H9 (cell line): Measurements from ENCODE around the gene CWC27. TPM values are rescaled to one million over a fixed set of nuclear protein-coding genes. Genes with fewer than 3 reads are reported as not detected.

Experiments
- DNase-seq: peaks from one replicate; pipeline ENCODE4 v3.0.0-alpha.2; 2017
- H2AFZ ChIP-seq: one replicate; pipeline ENCODE4 v1.6.1; 2013; ENCODE audit warnings: mild to moderate bottlenecking, low read length, control low read depth, moderate library complexity
- H2AK5ac ChIP-seq: 2 replicates; pipeline ENCODE4 v1.6.1; 2013; ENCODE audit warnings: low read length, control low read depth, mixed read lengths; ENCODE audit not compliant: insufficient read length
- H2BK120ac ChIP-seq: one replicate; pipeline ENCODE4 v1.6.1; 2013; ENCODE audit warnings: low read depth, mild to moderate bottlenecking, low read length, control low read depth, inconsistent platforms; ENCODE audit not compliant: poor library complexity, severe bottlenecking
- H2BK12ac ChIP-seq: 2 replicates; pipeline ENCODE4 v1.6.1; 2013; ENCODE audit warnings: low read length, control low read depth, mixed read lengths, low read depth; ENCODE audit not compliant: insufficient read length
- H2BK15ac ChIP-seq: 2 replicates; pipeline ENCODE4 v1.6.1; 2013; ENCODE audit warnings: low read depth, low read length, control low read depth
- H2BK20ac ChIP-seq: one replicate; pipeline ENCODE4 v1.6.1; 2013; ENCODE audit warnings: low read depth, mild to moderate bottlenecking, low read length, control low read depth, inconsistent platforms; ENCODE audit not compliant: poor library complexity, severe bottlenecking
- H2BK5ac ChIP-seq: 2 replicates; pipeline ENCODE4 v1.6.1; 2013; ENCODE audit warnings: low read length, control low read depth, mixed read lengths; ENCODE audit not compliant: insufficient read length
- H3K14ac ChIP-seq: 2 replicates; pipeline ENCODE4 v1.6.1; 2013; ENCODE audit warnings: low read length, control low read depth; ENCODE audit not compliant: insufficient read depth
- H3K18ac ChIP-seq: 2 replicates; pipeline ENCODE4 v1.6.1; 2013; ENCODE audit warnings: low read depth, mild to moderate bottlenecking, mixed read lengths, low read length, control low read depth; ENCODE audit not compliant: insufficient read length
- H3K23ac ChIP-seq: 2 replicates; pipeline ENCODE4 v1.6.1; 2013; ENCODE audit warnings: low read length, control low read depth, mixed read lengths, low read depth; ENCODE audit not compliant: insufficient read length
- H3K23me2 ChIP-seq: 2 replicates; pipeline ENCODE4 v1.6.1; 2013; ENCODE audit warnings: low read depth, mild to moderate bottlenecking, mixed read lengths, low read length, control low read depth; ENCODE audit not compliant: insufficient read length, poor library complexity, severe bottlenecking
- H3K27ac ChIP-seq: 2 replicates; pipeline ENCODE4 v1.5.1; 2013; ENCODE audit warnings: low read length, control low read depth, mixed read lengths, low read depth; ENCODE audit not compliant: insufficient read length
- H3K27me3 ChIP-seq: 2 replicates; pipeline ENCODE4 v1.6.1; 2013; ENCODE audit warnings: low read length, control low read depth, inconsistent platforms; ENCODE audit not compliant: insufficient read depth
- H3K4ac ChIP-seq: 2 replicates; pipeline ENCODE4 v1.6.1; 2013; ENCODE audit warnings: low read depth, mild to moderate bottlenecking, control low read depth, inconsistent platforms, low read length, moderate library complexity
- H3K4me1 ChIP-seq: 2 replicates; pipeline ENCODE4 v1.6.1; 2013; ENCODE audit warnings: low read length, control low read depth, inconsistent platforms; ENCODE audit not compliant: insufficient read depth
- H3K4me2 ChIP-seq: 2 replicates; pipeline ENCODE4 v1.6.1; 2013; ENCODE audit warnings: low read length, control low read depth, mixed read lengths; ENCODE audit not compliant: insufficient read length, insufficient read depth
- H3K56ac ChIP-seq: 2 replicates; pipeline ENCODE4 v1.6.1; 2013; ENCODE audit warnings: low read depth, mild to moderate bottlenecking, mixed read lengths, low read length, control low read depth; ENCODE audit not compliant: insufficient read length
- H3K79me1 ChIP-seq: 2 replicates; pipeline ENCODE4 v1.6.1; 2013; ENCODE audit warnings: low read depth, mild to moderate bottlenecking, moderate library complexity, low read length, control low read depth, inconsistent platforms; ENCODE audit not compliant: insufficient read depth, poor library complexity, severe bottlenecking
- H3K79me2 ChIP-seq: 2 replicates; pipeline ENCODE4 v1.6.1; 2013; ENCODE audit warnings: low read length, control low read depth, inconsistent platforms; ENCODE audit not compliant: insufficient read depth
- H3K9ac ChIP-seq: 2 replicates; pipeline ENCODE4 v1.6.1; 2013; ENCODE audit warnings: low read length, control low read depth, mixed read lengths; ENCODE audit not compliant: insufficient read length; ENCODE audit errors: extremely low read depth
- H3K9me3 ChIP-seq: one replicate; pipeline ENCODE4 v1.6.1; 2013; ENCODE audit warnings: low read depth, low read length, inconsistent platforms; ENCODE audit not compliant: control insufficient read depth
- H3T11ph ChIP-seq: one replicate; pipeline ENCODE4 v1.6.1; 2013; ENCODE audit warnings: mild to moderate bottlenecking, low read length, control low read depth, inconsistent platforms
- H4K20me1 ChIP-seq: one replicate; pipeline ENCODE4 v1.6.1; 2013; ENCODE audit not compliant: control insufficient read depth, insufficient read length, insufficient read depth
- H4K5ac ChIP-seq: 2 replicates; pipeline ENCODE4 v1.6.1; 2013; ENCODE audit warnings: low read depth, mild to moderate bottlenecking, mixed read lengths, low read length, control low read depth; ENCODE audit not compliant: insufficient read length
- H4K8ac ChIP-seq: replicated peaks from 2 replicates; pipeline ENCODE4 v1.6.1; 2013; ENCODE audit warnings: low read length, control low read depth, mixed read lengths, low read depth; ENCODE audit not compliant: insufficient read length
- H4K91ac ChIP-seq: 2 replicates; pipeline ENCODE4 v1.6.1; 2013; ENCODE audit warnings: low read depth, mild to moderate bottlenecking, moderate library complexity, mixed read lengths, low read length, control low read depth; ENCODE audit not compliant: insufficient read length
- H3K27ac Mint-ChIP-seq, 3 experiments: 2 replicates in 2 of 3; 3 replicates in 1 of 3; pipeline ENCODE4 v1.8.0; 2020 to 2021; ENCODE audit warnings: mixed read lengths in 3 of 3, mild to moderate bottlenecking in 1 of 3, moderate library complexity in 1 of 3
- H3K27me3 Mint-ChIP-seq: 2 replicates; pipeline ENCODE4 v1.8.0; 2021; ENCODE audit warnings: low read depth, mild to moderate bottlenecking, moderate library complexity, mixed read lengths
- H3K36me3 Mint-ChIP-seq, 3 experiments: 2 replicates in 2 of 3; 3 replicates in 1 of 3; pipeline ENCODE4 v1.8.0; 2020 to 2021; ENCODE audit warnings: low read depth in 3 of 3, mixed read lengths in 3 of 3; ENCODE audit not compliant: insufficient read depth in 1 of 3
- H3K4me1 Mint-ChIP-seq, 2 experiments: 2 replicates each; pipeline ENCODE4 v1.8.0; 2020; ENCODE audit warnings: mixed read lengths in 2 of 2
- H3K4me3 Mint-ChIP-seq, 2 experiments: 2 replicates in 1 of 2; 3 replicates in 1 of 2; pipeline ENCODE4 v1.8.0; 2020 to 2021; ENCODE audit warnings: mild to moderate bottlenecking in 2 of 2, mixed read lengths in 2 of 2, moderate library complexity in 1 of 2
- H3K9me3 Mint-ChIP-seq, 2 experiments: 2 replicates in 1 of 2; 3 replicates in 1 of 2; pipeline ENCODE4 v1.8.0; 2020; ENCODE audit warnings: mild to moderate bottlenecking in 2 of 2, mixed read lengths in 2 of 2, moderate library complexity in 1 of 2
- CTCF ChIP-seq: fragments of 200-600 bp; sonication (generic); conservative IDR thresholded peaks from 3 replicates; pipeline ENCODE4 v1.8.0; 2021; ENCODE audit warnings: antibody characterized with exemption, mild to moderate bottlenecking
- total RNA-seq: library from RNA; stranded (reverse); gene quantifications from 2 replicates; pipeline ENCODE4 v1.2.1, GENCODE V29; 2021

CWC27 gene
- total RNA-seq, 1 experiment from 2014 or later, result 41.9 TPM

DNA sequence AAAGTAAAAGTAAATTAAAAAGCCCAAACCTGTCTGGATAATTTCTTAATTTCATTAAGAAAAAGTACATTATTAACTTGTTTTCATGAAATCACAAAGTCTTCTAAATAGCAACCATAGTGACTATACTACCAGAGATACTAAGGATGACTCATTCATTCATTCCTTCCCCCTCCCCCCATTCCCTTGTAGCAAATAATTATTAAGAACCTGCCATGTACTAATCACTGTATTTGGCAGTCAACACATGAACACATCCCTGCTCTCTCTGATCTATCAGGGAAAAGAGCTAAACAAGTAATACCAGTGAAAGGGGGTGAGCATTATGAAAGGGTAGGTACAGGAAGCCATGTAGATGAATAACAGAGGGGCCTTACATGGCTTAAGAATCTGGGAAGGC lies 203.9 kb downstream of the CWC27 start:
- H3K79me2 ChIP-seq, result no peaks in the 10 kb centered on the region
- TF ChIP-seq CTCF, result no peak
- H3K79me1 ChIP-seq, result no peaks in the 10 kb centered on the region
- no peak overlapping the region for H3K4me2 ChIP-seq
- Mint-ChIP-seq H3K27me3 (no peaks in the 10 kb centered on the region), H3K4me3 (no peak overlapping the region), H3K4me1 (peaks cover 0 to 3% of the 10 kb centered on the region in 2 experiments; a peak in 1 of 4 replicates), H3K27ac (no peak overlapping the region; a peak in 1 of 7 replicates), H3K9me3 (no peaks in the 10 kb centered on the region), H3K36me3 (peaks cover 6 to 12% (median 8%) of the 10 kb centered on the region in 3 experiments; a peak in 6 of 7 replicates)
- H4K5ac ChIP-seq, result no peak overlapping the region
- H3K23ac ChIP-seq, result no peak overlapping the region
- no peaks in the 10 kb centered on the region for H3K23me2 ChIP-seq
- H2AK5ac ChIP-seq, result no peak overlapping the region
- no peak for DNase-seq
- no peak overlapping the region for H2AFZ ChIP-seq
- no peak overlapping the region for H2BK12ac ChIP-seq
- H4K91ac ChIP-seq, result no peak overlapping the region
- H3T11ph ChIP-seq, result no peak overlapping the region
- H3K4me1 ChIP-seq, result no peaks in the 10 kb centered on the region
- H3K14ac ChIP-seq, result no peak overlapping the region
- no peak overlapping the region for H2BK20ac ChIP-seq
- H4K8ac ChIP-seq, result no peak overlapping the region
- no peak overlapping the region for H2BK5ac ChIP-seq
- H3K27me3 ChIP-seq, result no peaks in the 10 kb centered on the region
- H3K27ac ChIP-seq, result no peak overlapping the region
- H3K56ac ChIP-seq, result no peak overlapping the region
- no peaks in the 10 kb centered on the region for H4K20me1 ChIP-seq
- H2BK120ac ChIP-seq, result no peak overlapping the region
- no peak overlapping the region for H3K4ac ChIP-seq
- no peak overlapping the region; the same call in 1 of the 2 replicates for H2BK15ac ChIP-seq
- no peaks in the 10 kb centered on the region for H3K9me3 ChIP-seq
- no peak overlapping the region for H3K9ac ChIP-seq
- no peak overlapping the region for H3K18ac ChIP-seq
